SH-SY5Y (cell line): ENCODE measurements around the gene CDCA8.

Experiments
- GATA2 ChIP-seq: IDR thresholded peaks from 2 replicates; pipeline ENCODE4 v1.6.1; 2011; ENCODE audit warnings: mild to moderate bottlenecking, low read depth, low read length
- GATA3 ChIP-seq: IDR thresholded peaks from 2 replicates; pipeline ENCODE4 v1.6.1; 2011; ENCODE audit warnings: low read depth, mild to moderate bottlenecking, low read length, moderate library complexity

GRCh38 chr1:37721565-37721964 lies 29.2 kb downstream of the CDCA8 start:
- no peak for TF ChIP-seq GATA3
- no peak for TF ChIP-seq GATA2
